ENCODE measurements around the gene FBXO8.

Gene FBXO8

GRCh38 chr4:174283507-174284471 lies at the start of gene FBXO8, which contains the start of gene CEP44:
Gene FBXO8 (minus strand): TSS chr4:174283667. CDS start chr4:174263092, 20,575 bp downstream.
Gene CEP44 (plus strand): TSS chr4:174283911. CDS start chr4:174299122, 15,211 bp downstream.
- peaks cover 13% of the 10 kb centered on the region for H3K36me3 ChIP-seq (ENCODE audit: control insufficient read depth, low read length)
- peaks cover 3% of the 10 kb centered on the region; the same call in 1 of the 2 replicates for H3F3A ChIP-seq (ENCODE audit: control insufficient read depth, insufficient read depth)
- H3K27ac ChIP-seq (ENCODE audit: low read depth, low read length): peak within 1 kb of the TSS; percentile 85
- H3K9me2 ChIP-seq (replicated peaks; ENCODE audit: control insufficient read depth, low read length): no peaks in the 10 kb centered on the region
- H4K20me1 ChIP-seq (ENCODE audit: control insufficient read depth, insufficient read depth, low read depth, low read length): no peaks in the 10 kb centered on the region
- H3K9me3 ChIP-seq (ENCODE audit: control insufficient read depth, insufficient read depth, low read length): peaks cover 5% of the 10 kb centered on the region; the same call in 1 of the 2 replicates
- H3K4me3 ChIP-seq (ENCODE audit: low read length): peak within 1 kb of the TSS; percentile 96
- H3K4me2 ChIP-seq (ENCODE audit: low read length): peak within 1 kb of the TSS; percentile 75
- TF ChIP-seq CTCF (IDR thresholded peaks at IDR 0.05; ENCODE audit: low read depth, low read length, poor library complexity, severe bottlenecking) (no peak), EZH2phosphoT487 (IDR thresholded peaks at IDR 0.05; ENCODE audit: borderline replicate concordance, low read length) (no peak)
- peaks cover 23% of the 10 kb centered on the region for H3K4me1 ChIP-seq (ENCODE audit: control insufficient read depth, low read length)
- no peaks in the 10 kb centered on the region for H3K27me3 ChIP-seq (ENCODE audit: control insufficient read depth, low read length)
- peaks cover 89% of the 10 kb centered on the region for H3K79me2 ChIP-seq (ENCODE audit: control insufficient read depth, low read length)

- Histone ChIP-seq H3K9me2 (replicated peaks; ENCODE audit: control insufficient read depth, low read length) (no peaks in the 10 kb centered on the region), H3K27ac (ENCODE audit: low read depth, low read length) (no peak overlapping the region), H4K20me1 (ENCODE audit: control insufficient read depth, insufficient read depth, low read depth, low read length) (no peaks in the 10 kb centered on the region), H3K79me2 (ENCODE audit: control insufficient read depth, low read length) (no peaks in the 10 kb centered on the region), H3K9me3 (ENCODE audit: control insufficient read depth, insufficient read depth, low read length) (no peaks in the 10 kb centered on the region), H3K4me1 (ENCODE audit: control insufficient read depth, low read length) (no peaks in the 10 kb centered on the region), H3K4me3 (ENCODE audit: low read length) (no peak overlapping the region), H3K36me3 (ENCODE audit: control insufficient read depth, low read length) (no peaks in the 10 kb centered on the region), H3F3A (ENCODE audit: control insufficient read depth, insufficient read depth) (no peaks in the 10 kb centered on the region), H3K4me2 (ENCODE audit: low read length) (no peak overlapping the region), H3K27me3 (ENCODE audit: control insufficient read depth, low read length) (no peaks in the 10 kb centered on the region)
- TF ChIP-seq EZH2phosphoT487 (IDR thresholded peaks at IDR 0.05; ENCODE audit: borderline replicate concordance, low read length): no peak
- TF ChIP-seq CTCF (IDR thresholded peaks at IDR 0.05; ENCODE audit: low read depth, low read length, poor library complexity, severe bottlenecking): no peak
Observed at GRCh38 chr4:174332741-174333493, 49.5 kb upstream of the FBXO8 start.

- no peaks in the 10 kb centered on the region for H3K9me3 ChIP-seq (ENCODE audit: control insufficient read depth, insufficient read depth, low read length)
- H3K27me3 ChIP-seq (ENCODE audit: control insufficient read depth, low read length): no peaks in the 10 kb centered on the region
- H3K9me2 ChIP-seq (replicated peaks; ENCODE audit: control insufficient read depth, low read length): no peaks in the 10 kb centered on the region
- no peaks in the 10 kb centered on the region for H3F3A ChIP-seq (ENCODE audit: control insufficient read depth, insufficient read depth)
- no peak overlapping the region for H3K4me2 ChIP-seq (ENCODE audit: low read length)
- H3K4me3 ChIP-seq (ENCODE audit: low read length): no peak overlapping the region
- no peaks in the 10 kb centered on the region for H4K20me1 ChIP-seq (ENCODE audit: control insufficient read depth, insufficient read depth, low read depth, low read length)
- TF ChIP-seq CTCF (IDR thresholded peaks at IDR 0.05; ENCODE audit: low read depth, low read length, poor library complexity, severe bottlenecking) (no peak), EZH2phosphoT487 (IDR thresholded peaks at IDR 0.05; ENCODE audit: borderline replicate concordance, low read length) (no peak)
- H3K36me3 ChIP-seq (ENCODE audit: control insufficient read depth, low read length): 0 out of 2 replicates have a peak, but pooled peaks cover 2% of the 10 kb centered on the region
- H3K4me1 ChIP-seq (ENCODE audit: control insufficient read depth, low read length): no peaks in the 10 kb centered on the region
- H3K79me2 ChIP-seq (ENCODE audit: control insufficient read depth, low read length): no peaks in the 10 kb centered on the region
- H3K27ac ChIP-seq (ENCODE audit: low read depth, low read length): no peak overlapping the region
Observed at GRCh38 chr4:174324725-174325124, 41.3 kb upstream of the FBXO8 start.
